HEK293 (cell line): Measurements from ENCODE around the gene TBC1D22A.
A peak's percentile ranks its signal among the peaks of the same experiment; 100 is the strongest.

Experiments used
- CTCF ChIA-PET: fragments of 350-600 bp; formaldehyde crosslinking; extraction: SDS; loops from one replicate; lab custom pipeline; 2021; ENCODE audit warnings: antibody characterized with exemption; lab: Yijun Ruan, JAX
- POLR2A ChIA-PET: fragments of 300-600 bp; formaldehyde crosslinking; extraction: SDS; loops from one replicate; lab custom pipeline; 2020; ENCODE audit warnings: antibody characterized with exemption, inconsistent platforms; lab: Yijun Ruan, JAX
- H3K27ac ChIP-seq: fragments of 200-500 bp; sonication (Bioruptor generic); 2 replicates; pipeline ENCODE4 v1.5.1; 2014; ENCODE audit warnings: low read depth, low read length, control low read depth, inconsistent platforms; ENCODE audit errors: extremely low read depth
- H3K36me3 ChIP-seq, 2 experiments: fragments of 200-500 bp in 1 of 2; sonication (Bioruptor generic) in 1 of 2; 1 replicate in 1 of 2; 2 replicates in 1 of 2; pipeline ENCODE4 v1.5.1; 2014 to 2017; ENCODE audit warnings: inconsistent platforms in 2 of 2, low read length in 2 of 2; ENCODE audit not compliant: control insufficient read depth in 2 of 2, insufficient read depth in 1 of 2
- H3K4me1 ChIP-seq: fragments of 200-500 bp; sonication (Bioruptor generic); 2 replicates; pipeline ENCODE4 v1.5.1; 2014; ENCODE audit warnings: mild to moderate bottlenecking, low read length, inconsistent platforms; ENCODE audit not compliant: control insufficient read depth, insufficient read depth
- H3K4me3 ChIP-seq: 2 replicates; pipeline ENCODE4 v1.5.1; 2011; ENCODE audit warnings: low read depth, mild to moderate bottlenecking, control low read depth, low read length, moderate library complexity
- H3K9me3 ChIP-seq: fragments of 200-500 bp; sonication (Bioruptor generic); 2 replicates; pipeline ENCODE4 v1.5.1; 2014; ENCODE audit warnings: low read depth, low read length, inconsistent platforms; ENCODE audit not compliant: control insufficient read depth, insufficient read depth
- PRDM1 ChIP-seq: fragments of 450-650 bp; formaldehyde crosslinking; IDR thresholded peaks from 2 replicates; pipeline ENCODE4; 2016; ENCODE audit warnings: missing biosample characterization, missing genetic modification characterization
- PRDM6 ChIP-seq: fragments of 450-650 bp; formaldehyde crosslinking; IDR thresholded peaks from 2 replicates; pipeline ENCODE4 v1.5.1; 2017; ENCODE audit warnings: missing biosample characterization, missing genetic modification characterization
- TSHZ1 ChIP-seq: fragments of 450-650 bp; formaldehyde crosslinking; IDR thresholded peaks from 2 replicates; pipeline ENCODE4 v1.5.1; 2016; ENCODE audit warnings: missing biosample characterization, missing genetic modification characterization, borderline replicate concordance
- ZBTB10 ChIP-seq: fragments of 450-650 bp; formaldehyde crosslinking; IDR thresholded peaks from 2 replicates; pipeline ENCODE4 v1.5.1; 2016; ENCODE audit warnings: missing biosample characterization, missing genetic modification characterization
- ZBTB7A ChIP-seq: fragments of 450-650 bp; formaldehyde crosslinking; IDR thresholded peaks from 2 replicates; pipeline ENCODE4 v1.5.1; 2016; ENCODE audit warnings: low read depth, missing biosample characterization, missing genetic modification characterization
- ZIC2 ChIP-seq: fragments of 450-650 bp; formaldehyde crosslinking; IDR thresholded peaks from 2 replicates; pipeline ENCODE4 v1.5.1; 2016; ENCODE audit warnings: missing biosample characterization, missing genetic modification characterization
- ZNF155 ChIP-seq: fragments of 450-650 bp; formaldehyde crosslinking; IDR thresholded peaks from 2 replicates; pipeline ENCODE4 v1.5.1; 2016; ENCODE audit warnings: missing biosample characterization, missing genetic modification characterization
- ZNF2 ChIP-seq: fragments of 450-650 bp; formaldehyde crosslinking; IDR thresholded peaks from 2 replicates; pipeline ENCODE4 v1.5.1; 2016; ENCODE audit warnings: missing biosample characterization, missing genetic modification characterization
- ZNF211 ChIP-seq: fragments of 450-650 bp; formaldehyde crosslinking; IDR thresholded peaks from 2 replicates; pipeline ENCODE4 v1.5.1; 2016; ENCODE audit warnings: low read depth, missing biosample characterization, missing genetic modification characterization
- ZNF404 ChIP-seq: fragments of 450-650 bp; formaldehyde crosslinking; IDR thresholded peaks from 2 replicates; pipeline ENCODE4 v1.5.1; 2017; ENCODE audit warnings: missing biosample characterization, missing genetic modification characterization
- ZNF423 ChIP-seq: fragments of 450-650 bp; formaldehyde crosslinking; IDR thresholded peaks from 2 replicates; pipeline ENCODE4 v1.5.1; 2016; ENCODE audit warnings: missing biosample characterization, missing genetic modification characterization
- ZNF48 ChIP-seq: fragments of 450-650 bp; formaldehyde crosslinking; IDR thresholded peaks from 2 replicates; pipeline ENCODE4 v1.5.1; 2016; ENCODE audit warnings: missing biosample characterization, missing genetic modification characterization
- ZNF558 ChIP-seq: fragments of 450-650 bp; formaldehyde crosslinking; IDR thresholded peaks from 2 replicates; pipeline ENCODE4 v1.5.1; 2016; ENCODE audit warnings: missing biosample characterization, missing genetic modification characterization
- ZNF585B ChIP-seq: fragments of 450-650 bp; formaldehyde crosslinking; IDR thresholded peaks from 2 replicates; pipeline ENCODE4 v1.5.1; 2016; ENCODE audit warnings: missing biosample characterization, missing genetic modification characterization
- ZNF600 ChIP-seq: fragments of 450-650 bp; formaldehyde crosslinking; IDR thresholded peaks from 2 replicates; pipeline ENCODE4 v1.5.1; 2016; ENCODE audit warnings: missing biosample characterization, missing genetic modification characterization
- ZNF623 ChIP-seq: fragments of 450-650 bp; formaldehyde crosslinking; IDR thresholded peaks from 2 replicates; pipeline ENCODE4 v1.5.1; 2016; ENCODE audit warnings: missing biosample characterization, missing genetic modification characterization
- ZNF660 ChIP-seq: fragments of 450-650 bp; IDR thresholded peaks from 2 replicates; pipeline ENCODE4 v1.5.1; 2018; ENCODE audit warnings: missing biosample characterization, mild to moderate bottlenecking, missing genetic modification characterization
- ZNF664 ChIP-seq: fragments of 450-650 bp; formaldehyde crosslinking; IDR thresholded peaks from 2 replicates; pipeline ENCODE4 v1.5.1; 2016; ENCODE audit warnings: missing biosample characterization, missing genetic modification characterization
- ZNF677 ChIP-seq: fragments of 450-650 bp; IDR thresholded peaks from 2 replicates; pipeline ENCODE4 v1.5.0; 2018; ENCODE audit warnings: missing biosample characterization, mild to moderate bottlenecking, missing genetic modification characterization, moderate library complexity

Gene TBC1D22A

GRCh38 chr22:46770726-46771125, 8.3 kb downstream of the TBC1D22A start:
- H3K27ac ChIP-seq = no peak overlapping the region
- ChIA-PET POLR2A (no interaction called here), CTCF (interaction anchor here (0.7 to 6.6 kb wide), 5 partner anchors 12 to 117 kb away, joined by 3 to 33 read pairs (median 4); no protein-coding TSS in a partner anchor)

GRCh38 chr22:46773076-46773475, 10.6 kb downstream of the TBC1D22A start:
- ChIA-PET POLR2A (interaction anchor here (0.8 to 3.4 kb wide), 9 partner anchors 10 to 38 kb away, joined by 3 to 86 read pairs (median 6); partner anchors contain the start of gene TBC1D22A), CTCF (interaction anchor here (0.6 to 6.6 kb wide), 6 partner anchors 10 to 420 kb away, joined by 3 to 33 read pairs (median 16); partner anchors contain the start of gene TBC1D22A)
- Histone ChIP-seq H3K4me3 (no peak overlapping the region), H3K27ac (peak overlapping the region; percentile 68), H3K9me3 (no peaks in the 10 kb centered on the region), H3K36me3 (peaks cover 0 to 3% of the 10 kb centered on the region in 2 experiments; a peak in 1 of 3 replicates), H3K4me1 (peaks cover 37% of the 10 kb centered on the region)
- no peak for TF ChIP-seq ZNF660
- TF ChIP-seq ZNF211 = no peak
- TF ChIP-seq ZNF664 (tag by site-specific recombination) = no peak
- no peak for TF ChIP-seq ZNF585B (tag by site-specific recombination)
- no peak for TF ChIP-seq TSHZ1 (tag by site-specific recombination)

More at GRCh38 chr22:46770726-46771125, 8.3 kb downstream of the TBC1D22A start:
- no peak for TF ChIP-seq ZNF48 (tag by site-specific recombination)
- TF ChIP-seq ZNF404 (tag by site-specific recombination) = no peak
- TF ChIP-seq ZBTB10 (tag by site-specific recombination) = no peak
- TF ChIP-seq ZNF677 (tag by site-specific recombination) = no peak
- TF ChIP-seq ZNF558 (tag by site-specific recombination) = no peak
- TF ChIP-seq ZIC2 = no peak
- no peak for TF ChIP-seq ZNF623 (tag by site-specific recombination)
- no peak for TF ChIP-seq PRDM6 (tag by site-specific recombination)
- no peak for TF ChIP-seq ZNF211
- TF ChIP-seq ZNF155 (tag by site-specific recombination) = no peak
- TF ChIP-seq ZNF2 (tag by site-specific recombination) = no peak
- no peak for TF ChIP-seq PRDM1 (tag by site-specific recombination)
- no peak for TF ChIP-seq ZNF423
- no peak for TF ChIP-seq ZBTB7A (tag by site-specific recombination)
- TF ChIP-seq ZNF600 = no peak
- Histone ChIP-seq H3K9me3 (no peaks in the 10 kb centered on the region), H3K4me1 (peaks cover 24% of the 10 kb centered on the region), H3K36me3 (peaks cover 0 to 9% of the 10 kb centered on the region in 2 experiments; a peak in 2 of 3 replicates), H3K4me3 (no peak overlapping the region)
